Measurements from ENCODE around the gene SIPA1L3.

DNA sequence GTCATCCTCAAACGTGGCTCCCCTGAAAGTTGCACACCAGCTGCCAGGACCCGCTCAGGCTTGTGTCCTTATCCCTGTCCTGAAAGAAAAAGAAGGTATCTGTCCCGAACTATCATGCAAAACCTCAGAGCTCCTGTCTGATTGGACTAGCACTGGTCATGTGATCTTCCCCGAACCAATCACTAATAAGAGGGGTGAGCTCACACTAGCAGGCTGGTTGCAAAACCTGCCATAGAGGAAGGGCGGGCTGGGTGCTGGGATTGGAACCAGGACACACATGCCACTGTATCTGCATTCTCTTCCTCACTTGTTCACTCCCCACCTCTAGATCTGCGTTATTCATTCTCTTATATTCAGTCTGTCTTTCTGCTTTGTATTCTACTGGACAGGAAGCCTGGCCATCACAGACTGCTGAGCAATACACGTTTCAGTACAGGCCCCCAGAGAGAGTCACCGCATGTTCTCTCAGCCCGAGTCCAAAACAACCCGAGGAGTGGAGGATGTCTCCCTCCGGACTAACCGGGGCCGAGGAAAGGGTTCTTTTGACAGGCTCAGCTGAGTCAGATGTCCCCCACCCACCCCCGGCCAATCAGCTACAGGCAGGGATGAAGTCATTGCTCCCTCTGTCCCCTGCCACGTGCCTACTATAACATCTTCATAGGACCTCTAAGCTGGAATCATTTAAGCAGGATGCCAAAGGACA lies 97.7 kb downstream of the SIPA1L3 start:
- TF ChIP-seq CTCF (IDR thresholded peaks at IDR 0.05; ENCODE audit: low read depth, low read length): no peak
- TF ChIP-seq EZH2phosphoT487 (IDR thresholded peaks at IDR 0.05; ENCODE audit: low read depth): no peak

All from OCI-LY3 (cell line).